NCI-H2196 (cell line): Measurements from ENCODE around the gene AVPR1B.

Experiments
- DNase-seq: peaks from one replicate; lab custom pipeline; 2025; ENCODE audit not compliant: unreplicated experiment; lab: John Stamatoyannopoulos, UW

AVPR1B gene, protein sequence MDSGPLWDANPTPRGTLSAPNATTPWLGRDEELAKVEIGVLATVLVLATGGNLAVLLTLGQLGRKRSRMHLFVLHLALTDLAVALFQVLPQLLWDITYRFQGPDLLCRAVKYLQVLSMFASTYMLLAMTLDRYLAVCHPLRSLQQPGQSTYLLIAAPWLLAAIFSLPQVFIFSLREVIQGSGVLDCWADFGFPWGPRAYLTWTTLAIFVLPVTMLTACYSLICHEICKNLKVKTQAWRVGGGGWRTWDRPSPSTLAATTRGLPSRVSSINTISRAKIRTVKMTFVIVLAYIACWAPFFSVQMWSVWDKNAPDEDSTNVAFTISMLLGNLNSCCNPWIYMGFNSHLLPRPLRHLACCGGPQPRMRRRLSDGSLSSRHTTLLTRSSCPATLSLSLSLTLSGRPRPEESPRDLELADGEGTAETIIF

DNA sequence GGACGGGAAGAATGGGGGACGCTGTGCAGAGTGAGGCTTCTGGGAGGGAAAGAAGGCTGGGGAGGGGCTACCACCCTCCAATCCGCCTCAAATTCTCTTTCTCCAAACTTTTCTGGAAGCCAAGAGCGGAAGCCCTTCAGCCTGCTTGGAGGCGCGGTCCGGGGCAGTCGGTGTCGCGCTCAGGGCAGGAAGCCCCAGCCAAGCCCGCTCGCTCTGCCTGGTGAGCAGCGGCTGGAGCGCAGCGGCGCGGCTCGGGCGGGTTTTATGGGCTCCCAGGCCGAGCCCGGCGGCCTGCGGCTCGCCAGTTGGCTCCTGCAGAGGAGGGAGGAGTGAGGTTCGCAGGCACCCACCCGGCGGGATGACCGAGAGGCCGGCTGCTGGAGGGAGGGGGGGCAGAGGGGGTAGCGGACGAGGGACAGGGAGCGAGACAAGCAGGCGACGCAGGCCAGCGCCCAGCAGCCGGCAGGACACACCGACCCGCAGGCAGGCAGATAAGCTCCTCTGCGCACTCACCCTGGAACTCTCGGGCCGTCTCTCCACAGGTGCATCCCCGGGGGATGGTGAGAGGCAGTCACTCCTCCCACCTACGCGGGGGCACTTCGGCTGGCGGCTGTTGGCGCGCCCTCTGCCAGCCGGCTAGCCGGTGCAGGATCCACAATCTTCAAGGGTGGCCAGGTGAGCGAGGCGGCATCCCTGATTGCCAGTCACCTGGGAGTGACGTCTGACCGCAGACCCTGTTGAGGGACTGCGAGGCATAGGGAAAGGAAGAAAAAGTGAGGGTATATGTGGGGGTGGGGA is at the start of gene AVPR1B:
Gene AVPR1B, minus strand, starts transcription at position 238 of the 798 bp plus-strand sequence. CDS start 498 bp downstream, outside the sequence.
- peak; percentile 49 for DNase-seq

- no peak for DNase-seq
Measured at GRCh38 chr1:206145771-206146290, 28.6 kb upstream of the AVPR1B start.

DNA sequence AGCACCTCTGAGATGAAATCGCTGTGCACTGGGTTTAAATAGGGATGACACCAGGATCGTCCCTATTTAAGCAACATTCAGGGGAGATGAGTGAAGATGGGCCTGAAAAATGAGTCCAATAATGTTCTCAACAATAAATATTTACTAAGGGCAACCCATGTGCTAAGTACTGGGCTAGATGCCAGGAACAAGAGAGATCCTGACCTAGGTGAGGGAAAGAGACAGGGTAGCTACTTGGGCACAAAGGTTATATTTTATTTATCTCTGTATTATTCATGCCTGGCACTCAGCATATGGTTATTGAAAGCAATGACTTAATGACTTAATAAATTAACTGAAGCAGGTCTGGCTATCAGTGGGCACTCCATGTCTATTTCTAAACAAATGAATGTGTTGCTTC is 27.4 kb upstream of the AVPR1B start:
- DNase-seq: peak; percentile 47

- DNase-seq: no peak
Measured at GRCh38 chr1:206143537-206144172, 26.5 kb upstream of the AVPR1B start.

DNA sequence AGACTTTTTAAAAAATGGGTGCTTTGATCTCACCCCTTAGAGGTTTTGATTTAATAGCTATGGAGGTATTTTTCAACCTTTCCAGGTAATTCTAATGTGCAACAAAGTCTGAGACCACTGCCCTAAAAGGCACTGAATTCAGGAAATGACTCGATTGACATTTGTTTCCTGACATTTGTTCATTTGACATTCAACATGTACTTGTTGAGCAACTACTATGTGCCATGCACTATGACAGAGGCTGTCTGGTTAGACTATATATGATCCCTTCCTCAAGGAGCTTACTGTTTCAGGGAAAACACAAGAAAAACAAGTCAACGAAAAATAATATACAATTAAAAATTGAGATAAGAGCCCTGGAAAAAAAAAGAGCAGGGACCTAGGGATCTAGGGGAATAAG is 25.6 kb upstream of the AVPR1B start:
- no peak for DNase-seq

DNA sequence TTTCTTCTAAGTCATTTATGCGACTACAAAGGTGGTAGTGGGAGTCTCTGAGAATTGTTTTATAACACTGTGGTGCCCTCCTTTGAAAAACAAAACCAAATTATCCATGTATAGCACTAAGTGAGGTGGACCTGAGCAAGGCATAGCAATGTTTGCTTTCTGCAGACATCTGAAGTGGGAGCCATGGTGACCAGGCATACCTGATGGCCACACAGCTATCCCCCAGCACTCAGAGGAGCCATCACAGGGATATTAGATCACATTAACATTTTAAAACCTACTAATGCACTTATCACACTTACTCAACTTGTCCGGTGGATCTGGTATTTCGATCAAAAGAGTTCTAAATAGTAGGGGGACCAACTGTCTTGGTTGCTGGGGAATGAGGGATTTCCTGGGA is 24.8 kb upstream of the AVPR1B start:
- DNase-seq: no peak

- no peak for DNase-seq
Measured at GRCh38 chr1:206136241-206136640, 19.1 kb upstream of the AVPR1B start.

DNA sequence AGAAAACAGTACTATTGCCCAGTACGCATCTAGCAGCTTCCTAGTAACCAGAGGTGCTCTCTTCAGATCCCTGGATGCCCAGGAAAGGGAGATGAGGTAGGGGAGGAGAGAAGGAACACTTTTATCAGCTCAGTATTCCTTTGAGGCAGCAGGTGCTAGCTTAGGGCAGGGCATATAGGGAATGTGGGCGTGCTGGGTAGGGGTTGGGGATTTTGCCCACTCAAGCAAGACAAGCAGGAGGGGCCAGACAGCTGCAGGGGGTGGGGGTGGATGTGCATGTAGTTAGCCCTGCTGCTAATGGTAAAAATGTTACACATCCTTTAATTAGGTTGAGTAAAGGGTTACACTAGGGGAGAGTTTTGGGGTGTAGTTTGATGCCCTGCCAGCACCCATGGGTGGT is 18.1 kb upstream of the AVPR1B start:
- DNase-seq: no peak

DNA sequence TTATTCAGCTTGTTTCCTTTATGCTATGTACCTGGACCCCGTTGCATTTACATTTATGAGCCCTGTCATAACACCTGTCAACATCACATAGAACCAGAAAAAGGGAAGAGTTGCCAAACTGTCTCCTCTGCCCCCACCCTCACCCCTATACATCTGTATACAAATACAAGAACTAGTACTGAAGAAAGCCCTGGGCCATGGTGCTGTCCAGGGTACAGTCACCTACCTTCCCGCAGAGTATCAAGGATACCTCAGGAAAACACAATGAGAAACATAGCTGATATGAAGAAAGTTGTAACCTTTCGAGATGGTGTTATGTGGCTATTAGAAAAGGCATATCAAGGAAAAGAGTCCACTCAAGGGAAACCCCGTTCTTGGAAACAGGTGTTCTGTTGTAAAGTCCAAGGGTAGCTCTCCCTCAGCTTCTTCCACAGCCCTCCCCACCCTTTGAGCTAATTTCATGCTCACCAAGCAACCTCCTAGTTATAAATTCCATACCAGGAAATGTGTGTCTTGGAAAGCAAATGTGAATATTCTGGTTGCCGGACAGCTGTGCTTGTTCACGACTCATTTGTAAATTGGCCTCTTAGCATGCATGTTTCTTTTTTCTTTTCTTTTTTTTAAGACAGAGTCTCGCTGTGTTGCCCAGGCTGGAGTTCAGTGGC is 16.7 kb upstream of the AVPR1B start:
- DNase-seq: no peak

GRCh38 chr1:206131037-206131436 is 13.8 kb upstream of the AVPR1B start:
- DNase-seq: no peak

GRCh38 chr1:206128196-206128595 is 11.0 kb upstream of the AVPR1B start:
- DNase-seq: no peak

DNA sequence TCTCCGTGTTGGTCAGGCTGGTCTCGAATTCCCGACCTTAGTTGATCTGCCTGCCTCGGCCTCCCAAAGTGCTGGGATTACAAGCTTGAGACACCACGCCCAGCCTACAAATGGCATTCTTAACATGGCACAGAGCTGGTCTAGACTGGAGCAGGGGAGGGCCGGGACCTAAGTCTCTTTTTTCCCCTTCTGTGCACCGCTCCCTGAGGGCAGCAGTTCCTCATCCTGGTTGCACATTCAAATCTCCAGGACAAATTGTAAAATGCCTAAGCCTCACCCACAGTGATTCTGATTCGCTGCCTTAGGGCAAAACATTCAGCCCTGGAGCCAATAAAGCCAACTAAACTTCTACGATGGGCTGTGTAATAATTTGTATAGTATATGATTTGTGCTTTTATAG is 10.1 kb upstream of the AVPR1B start:
- DNase-seq: no peak

DNA sequence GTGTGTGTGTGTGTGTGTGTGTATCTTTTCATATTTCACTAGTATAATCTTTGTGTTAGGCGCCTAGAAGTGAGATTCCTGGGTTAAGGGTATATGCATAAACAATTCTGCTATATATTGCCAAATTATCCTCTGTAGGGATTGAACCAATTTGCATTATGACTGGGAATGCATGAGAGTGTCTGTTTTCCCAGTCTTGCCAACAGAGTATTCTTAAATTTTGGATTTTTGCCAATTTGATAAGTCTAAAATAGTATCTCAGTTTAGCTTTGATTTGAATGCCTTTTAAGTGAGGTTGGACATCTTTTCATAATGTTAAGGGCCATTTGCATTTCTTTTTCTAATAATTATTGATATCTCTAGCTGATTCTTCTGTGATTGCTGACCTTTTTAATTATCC is 8.2 kb upstream of the AVPR1B start:
- DNase-seq: no peak

GRCh38 chr1:206122686-206123085 is 5.5 kb upstream of the AVPR1B start:
- no peak for DNase-seq

- no peak for DNase-seq
Measured at GRCh38 chr1:206121269-206121668, 4.1 kb upstream of the AVPR1B start.

- no peak for DNase-seq
Measured at GRCh38 chr1:206120406-206120805, 3.2 kb upstream of the AVPR1B start.

GRCh38 chr1:206116873-206117150 is 376 bp downstream of the AVPR1B start:
- DNase-seq: no peak

DNA sequence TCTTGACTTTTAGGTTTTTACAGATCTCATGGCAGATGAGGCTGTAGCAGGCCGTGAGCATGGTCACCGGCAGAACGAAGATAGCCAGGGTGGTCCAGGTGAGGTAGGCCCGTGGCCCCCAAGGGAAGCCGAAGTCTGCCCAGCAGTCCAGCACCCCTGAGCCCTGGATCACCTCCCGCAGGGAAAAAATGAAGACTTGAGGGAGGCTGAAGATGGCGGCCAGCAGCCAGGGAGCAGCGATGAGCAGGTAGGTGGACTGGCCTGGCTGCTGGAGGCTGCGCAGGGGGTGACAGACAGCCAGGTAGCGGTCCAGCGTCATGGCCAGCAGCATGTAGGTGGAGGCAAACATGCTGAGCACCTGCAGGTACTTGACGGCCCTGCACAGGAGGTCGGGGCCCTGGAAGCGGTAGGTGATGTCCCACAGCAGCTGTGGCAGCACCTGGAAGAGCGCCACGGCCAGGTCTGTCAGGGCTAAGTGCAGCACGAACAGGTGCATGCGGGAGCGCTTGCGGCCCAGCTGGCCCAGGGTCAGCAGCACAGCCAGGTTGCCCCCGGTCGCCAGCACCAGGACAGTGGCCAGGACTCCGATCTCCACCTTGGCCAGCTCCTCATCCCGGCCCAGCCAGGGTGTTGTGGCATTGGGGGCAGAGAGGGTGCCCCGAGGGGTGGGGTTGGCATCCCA is 856 bp downstream of the AVPR1B start:
- DNase-seq: peak; percentile 56

DNA sequence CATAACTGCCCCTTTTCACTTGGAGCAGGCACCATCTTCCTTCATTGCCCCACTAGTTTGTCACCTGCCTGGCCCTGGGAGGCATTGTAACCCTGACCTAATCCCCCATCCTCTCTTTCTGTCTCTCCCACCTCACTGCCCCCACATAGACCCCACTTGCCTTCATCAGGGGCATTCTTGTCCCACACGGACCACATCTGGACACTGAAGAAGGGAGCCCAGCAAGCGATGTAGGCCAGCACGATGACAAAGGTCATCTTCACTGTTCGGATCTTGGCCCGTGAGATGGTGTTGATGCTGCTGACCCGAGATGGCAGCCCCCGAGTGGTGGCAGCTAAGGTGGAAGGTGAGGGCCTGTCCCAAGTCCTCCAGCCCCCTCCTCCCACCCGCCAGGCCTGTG is 1.4 kb downstream of the AVPR1B start:
- no peak for DNase-seq
